ENCODE measurements around the gene RNF169.

DNA sequence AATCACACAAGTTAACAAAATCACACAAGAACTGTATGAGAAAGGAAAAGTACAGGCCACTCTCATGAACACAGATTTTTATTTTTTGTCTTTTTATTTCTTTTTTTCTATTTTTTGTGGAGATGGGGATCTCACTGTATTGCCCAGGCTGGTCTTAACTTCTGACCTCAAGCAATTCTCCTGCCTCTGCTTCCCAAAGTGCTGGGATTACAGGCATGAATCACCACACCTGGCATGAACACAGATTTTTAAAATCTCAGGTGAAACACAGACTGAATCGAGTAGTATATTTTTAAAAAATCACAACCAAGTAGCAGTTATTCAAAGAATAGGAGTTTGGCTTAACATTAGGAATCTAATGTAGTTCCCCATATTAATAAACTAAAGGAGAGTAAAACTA, 18.3 kb downstream of the RNF169 start:
- TF ChIP-seq, protein P1, sequence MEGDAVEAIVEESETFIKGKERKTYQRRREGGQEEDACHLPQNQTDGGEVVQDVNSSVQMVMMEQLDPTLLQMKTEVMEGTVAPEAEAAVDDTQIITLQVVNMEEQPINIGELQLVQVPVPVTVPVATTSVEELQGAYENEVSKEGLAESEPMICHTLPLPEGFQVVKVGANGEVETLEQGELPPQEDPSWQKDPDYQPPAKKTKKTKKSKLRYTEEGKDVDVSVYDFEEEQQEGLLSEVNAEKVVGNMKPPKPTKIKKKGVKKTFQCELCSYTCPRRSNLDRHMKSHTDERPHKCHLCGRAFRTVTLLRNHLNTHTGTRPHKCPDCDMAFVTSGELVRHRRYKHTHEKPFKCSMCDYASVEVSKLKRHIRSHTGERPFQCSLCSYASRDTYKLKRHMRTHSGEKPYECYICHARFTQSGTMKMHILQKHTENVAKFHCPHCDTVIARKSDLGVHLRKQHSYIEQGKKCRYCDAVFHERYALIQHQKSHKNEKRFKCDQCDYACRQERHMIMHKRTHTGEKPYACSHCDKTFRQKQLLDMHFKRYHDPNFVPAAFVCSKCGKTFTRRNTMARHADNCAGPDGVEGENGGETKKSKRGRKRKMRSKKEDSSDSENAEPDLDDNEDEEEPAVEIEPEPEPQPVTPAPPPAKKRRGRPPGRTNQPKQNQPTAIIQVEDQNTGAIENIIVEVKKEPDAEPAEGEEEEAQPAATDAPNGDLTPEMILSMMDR (IDR thresholded peaks at IDR 0.05) = no peak
- TF ChIP-seq POLR2AphosphoS5 (IDR thresholded peaks at IDR 0.05; ENCODE audit: insufficient read depth in 1 of 2, low read depth in 1 of 2) (no peak), POLR2A (IDR thresholded peaks at IDR 0.05) (no peak)
